Transverse colon (tissue), 4 donors: ENCODE measurements around the gene DMRTA2.

ENCODE experiments used
- CTCF ChIP-seq, 5 experiments: fragments of 200-600 bp in 3 of 5; fragments of 450-650 bp in 2 of 5; sonication (generic) in 3 of 5; IDR thresholded peaks; 1 replicate in 2 of 5; 2 replicates in 3 of 5; pipeline ENCODE4 v1.5.1; 2016 to 2017; ENCODE audit warnings: antibody characterized with exemption in 5 of 5, inconsistent platforms in 3 of 5, mild to moderate bottlenecking in 2 of 5, moderate library complexity in 1 of 5
- EP300 ChIP-seq: sonication (generic); formaldehyde crosslinking; IDR thresholded peaks from one replicate; pipeline ENCODE4 v1.6.1; 2017; ENCODE audit warnings: antibody characterized with exemption, low read depth
- POLR2A ChIP-seq: fragments of 450-650 bp; IDR thresholded peaks from one replicate; pipeline ENCODE4 v1.6.1; 2016; ENCODE audit warnings: antibody characterized with exemption, mild to moderate bottlenecking, moderate library complexity
- POLR2AphosphoS5 ChIP-seq, 3 donors: sonication (generic); formaldehyde crosslinking; IDR thresholded peaks; one replicate each; pipeline ENCODE4 v1.6.1; 2016; ENCODE audit warnings: antibody characterized with exemption in 3 of 3

DNA sequence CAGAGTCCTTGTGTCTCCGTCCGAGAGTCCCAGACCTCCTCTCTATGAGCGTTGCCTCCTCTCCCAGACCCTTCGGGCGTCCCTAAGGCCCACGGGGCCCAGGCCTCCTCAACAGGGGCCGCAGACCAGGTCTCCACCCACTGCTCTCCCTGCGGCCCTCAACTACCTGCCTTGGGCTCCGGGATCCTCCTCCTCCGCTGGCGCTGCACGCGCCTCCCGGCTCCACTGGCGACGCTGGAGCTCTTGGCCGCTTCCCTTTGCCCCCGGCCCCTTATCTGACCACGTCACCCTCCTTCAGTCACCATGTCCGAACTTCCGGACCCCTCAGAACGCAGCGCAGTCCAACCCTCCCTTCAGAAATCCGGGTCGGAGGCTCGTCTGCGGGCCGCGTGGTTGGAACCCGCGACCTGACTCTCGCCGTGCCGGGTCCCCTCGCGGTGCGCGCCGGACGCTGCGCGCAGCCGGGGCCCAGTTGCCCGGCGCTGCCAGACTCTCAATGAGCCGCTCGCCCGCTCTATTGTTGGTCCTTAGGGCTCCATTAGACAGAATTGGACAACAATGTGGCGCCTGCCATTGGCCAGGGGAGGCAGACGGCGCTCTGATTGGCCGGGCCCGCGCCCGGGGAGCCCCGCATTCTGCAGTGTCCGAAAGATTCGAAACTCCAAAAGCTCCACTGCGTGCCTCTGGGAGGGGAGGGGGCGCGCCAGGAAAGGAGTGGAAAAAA lies at the start of gene DMRTA2:
- TF ChIP-seq POLR2A, result no peak
- TF ChIP-seq CTCF (IDR thresholded peaks at IDR 0.05), result no peak
- TF ChIP-seq EP300, result no peak
- TF ChIP-seq POLR2AphosphoS5 (IDR thresholded peaks at IDR 0.05), result no peak
